Measurements from ENCODE around the gene SPOCK3.

SPOCK3 gene

GRCh38 chr4:167218022-167218608, 16.2 kb downstream of the SPOCK3 start:
- no peak overlapping the region for H3K4me3 ChIP-seq (replicated peaks; ENCODE audit: low read depth, low read length)
- DNase-seq (ENCODE audit: extremely low read depth, low read depth): no peak
- TF ChIP-seq, protein P1, sequence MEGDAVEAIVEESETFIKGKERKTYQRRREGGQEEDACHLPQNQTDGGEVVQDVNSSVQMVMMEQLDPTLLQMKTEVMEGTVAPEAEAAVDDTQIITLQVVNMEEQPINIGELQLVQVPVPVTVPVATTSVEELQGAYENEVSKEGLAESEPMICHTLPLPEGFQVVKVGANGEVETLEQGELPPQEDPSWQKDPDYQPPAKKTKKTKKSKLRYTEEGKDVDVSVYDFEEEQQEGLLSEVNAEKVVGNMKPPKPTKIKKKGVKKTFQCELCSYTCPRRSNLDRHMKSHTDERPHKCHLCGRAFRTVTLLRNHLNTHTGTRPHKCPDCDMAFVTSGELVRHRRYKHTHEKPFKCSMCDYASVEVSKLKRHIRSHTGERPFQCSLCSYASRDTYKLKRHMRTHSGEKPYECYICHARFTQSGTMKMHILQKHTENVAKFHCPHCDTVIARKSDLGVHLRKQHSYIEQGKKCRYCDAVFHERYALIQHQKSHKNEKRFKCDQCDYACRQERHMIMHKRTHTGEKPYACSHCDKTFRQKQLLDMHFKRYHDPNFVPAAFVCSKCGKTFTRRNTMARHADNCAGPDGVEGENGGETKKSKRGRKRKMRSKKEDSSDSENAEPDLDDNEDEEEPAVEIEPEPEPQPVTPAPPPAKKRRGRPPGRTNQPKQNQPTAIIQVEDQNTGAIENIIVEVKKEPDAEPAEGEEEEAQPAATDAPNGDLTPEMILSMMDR (IDR thresholded peaks at IDR 0.05; ENCODE audit: low read depth, low read length, missing control alignments): no peak

GRCh38 chr4:167216783-167217182, 17.5 kb downstream of the SPOCK3 start:
- TF ChIP-seq, protein P1 (IDR thresholded peaks at IDR 0.05; ENCODE audit: low read depth, low read length, missing control alignments): no peak
- DNase-seq (ENCODE audit: extremely low read depth, low read depth): no peak
- H3K4me3 ChIP-seq (replicated peaks; ENCODE audit: low read depth, low read length): no peak overlapping the region

- TF ChIP-seq, protein P1 (IDR thresholded peaks at IDR 0.05; ENCODE audit: low read depth, low read length, missing control alignments): no peak
- no peak overlapping the region for H3K4me3 ChIP-seq (replicated peaks; ENCODE audit: low read depth, low read length)
- no peak for DNase-seq (ENCODE audit: extremely low read depth, low read depth)
Measured at GRCh38 chr4:167210166-167210565, 24.1 kb downstream of the SPOCK3 start.

- TF ChIP-seq, protein P1 (IDR thresholded peaks at IDR 0.05; ENCODE audit: low read depth, low read length, missing control alignments): no peak
- no peak overlapping the region for H3K4me3 ChIP-seq (replicated peaks; ENCODE audit: low read depth, low read length)
- DNase-seq (ENCODE audit: extremely low read depth, low read depth): no peak
Measured at GRCh38 chr4:167196344-167197012, 37.8 kb downstream of the SPOCK3 start.

DNA sequence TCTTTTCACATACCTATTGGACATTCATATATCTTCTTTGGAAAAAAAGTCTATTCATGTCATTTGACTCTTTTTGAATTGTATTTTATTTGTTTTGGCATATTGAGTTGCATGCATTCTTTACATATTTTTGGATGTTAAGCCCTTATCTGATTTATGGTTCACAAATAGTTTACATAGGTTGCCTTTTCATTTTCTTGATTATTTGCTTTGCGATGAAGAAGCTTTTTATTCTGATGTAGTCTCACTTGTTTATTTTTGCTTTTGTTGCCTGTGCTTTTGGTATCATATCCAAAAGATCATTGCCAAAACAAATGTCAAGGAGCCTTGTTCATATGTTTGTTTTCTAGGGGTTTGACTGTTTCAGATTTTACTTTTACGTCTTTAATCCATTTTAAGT, 43.9 kb downstream of the SPOCK3 start:
- no peak for DNase-seq (ENCODE audit: extremely low read depth, low read depth)
- TF ChIP-seq, protein P1 (IDR thresholded peaks at IDR 0.05; ENCODE audit: low read depth, low read length, missing control alignments): no peak
- no peak overlapping the region for H3K4me3 ChIP-seq (replicated peaks; ENCODE audit: low read depth, low read length)

GRCh38 chr4:167185465-167185864, 48.8 kb downstream of the SPOCK3 start:
- TF ChIP-seq, protein P1 (IDR thresholded peaks at IDR 0.05; ENCODE audit: low read depth, low read length, missing control alignments): no peak
- no peak overlapping the region for H3K4me3 ChIP-seq (replicated peaks; ENCODE audit: low read depth, low read length)
- no peak for DNase-seq (ENCODE audit: extremely low read depth, low read depth)
